Suppressor macrophage (primary cell): ENCODE results near the gene FBP2.

Source experiments
- DNase-seq, 4 experiments: peaks; one replicate each; pipeline ENCODE4 v3.0.0-alpha.2; 2020 to 2022
- total RNA-seq, 17 experiments: gene quantifications; one replicate each; lab custom pipeline; 2026; ENCODE audit warnings: mixed read lengths in 6 of 17, inconsistent platforms in 3 of 17; lab: John Stamatoyannopoulos, UW

FBP2 gene
- 0 to 0.99 (median 0) reads per million in 17 experiments for total RNA-seq

DNA sequence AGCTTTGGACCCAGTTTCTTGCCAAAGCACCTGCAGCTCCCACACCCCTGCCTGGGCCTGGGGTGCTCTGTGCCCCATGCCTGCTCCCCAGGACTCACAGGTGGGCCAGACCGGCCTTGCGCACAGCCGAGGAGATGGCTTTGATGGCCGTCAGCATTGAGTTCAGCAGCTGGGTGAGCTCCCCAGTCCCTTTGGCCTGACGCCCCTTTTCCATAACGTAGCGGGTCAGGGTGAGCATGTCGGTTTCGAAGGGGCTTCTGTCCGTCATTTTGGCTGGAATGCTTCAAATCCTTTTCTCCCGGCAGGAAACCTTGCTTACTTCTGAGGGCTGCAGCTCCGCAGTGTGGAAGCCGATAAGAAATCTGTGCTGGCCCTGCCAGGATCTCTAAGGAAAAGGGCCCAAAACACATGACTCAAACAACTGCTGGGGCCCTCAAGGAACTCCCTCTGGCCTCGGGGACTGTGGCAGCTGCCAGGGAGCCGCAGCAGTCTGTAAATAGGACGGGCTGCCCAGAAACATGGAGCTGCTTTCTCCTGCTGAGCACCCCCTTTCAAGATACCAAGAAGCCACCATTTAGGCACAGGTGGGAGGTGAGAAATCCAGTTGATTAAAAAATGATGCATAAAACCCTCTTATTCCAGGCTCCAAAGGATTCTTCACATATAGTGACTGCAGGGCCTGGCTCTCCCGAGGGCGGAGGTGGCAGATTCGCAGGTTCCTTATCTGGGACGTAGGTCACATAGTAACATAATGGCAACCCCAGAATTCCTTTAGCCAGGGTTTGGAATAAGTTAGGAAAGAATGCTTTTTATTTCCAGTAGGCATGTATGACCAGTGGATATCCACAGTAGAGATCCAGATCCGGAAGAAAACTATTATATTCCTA is at the start of gene FBP2:
FBP2 (minus strand) TSS at position 366 of the 887 bp plus-strand sequence; CDS start at position 268, 98 bp downstream.
- DNase-seq, result no peak

GRCh38 chr9:94643176-94643575 is 49.6 kb upstream of the FBP2 start:
- DNase-seq, result peak; percentile 87 to 95 (median 92)

DNA sequence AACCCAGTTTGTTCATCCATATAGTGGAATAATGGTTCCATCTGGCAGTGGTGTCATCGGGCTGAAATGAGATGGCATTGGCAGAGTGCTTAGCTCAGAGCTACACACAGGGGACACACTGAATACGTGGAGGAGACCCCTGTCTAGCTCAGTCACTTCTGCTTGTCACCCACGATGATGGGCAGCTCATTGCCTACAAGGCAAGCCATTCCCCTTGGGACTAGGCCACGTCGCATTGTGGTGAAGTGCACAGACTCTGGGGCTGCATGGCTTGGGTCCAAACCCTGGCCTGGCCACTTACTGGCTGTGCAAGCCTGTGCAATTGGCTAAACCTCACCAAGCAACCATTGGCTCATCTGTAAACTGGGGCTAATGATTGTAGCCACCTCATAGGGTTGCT is 48.9 kb upstream of the FBP2 start:
- DNase-seq, result peak in 1 of 4 experiments; percentile 32

DNA sequence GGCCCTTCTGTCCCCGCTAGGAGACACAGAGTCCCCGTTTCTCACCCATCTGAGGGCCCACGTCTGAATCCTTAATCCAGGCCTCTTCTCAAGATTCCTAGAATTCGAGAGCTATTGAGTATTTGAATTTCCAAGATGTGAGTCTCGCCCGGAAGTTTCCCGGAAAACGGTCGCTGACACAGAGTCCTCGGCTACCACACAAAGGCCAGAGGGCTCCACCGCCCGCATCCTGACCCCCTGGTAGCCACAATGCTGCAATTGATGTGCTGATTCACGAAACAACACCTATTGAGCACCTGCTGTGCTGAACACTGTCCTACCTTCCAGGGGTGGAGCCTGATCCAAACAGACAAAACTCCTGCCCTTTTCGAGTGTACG is 46.4 kb upstream of the FBP2 start:
- DNase-seq, result no peak

- peak; percentile 87 to 96 (median 96) for DNase-seq
Measured at GRCh38 chr9:94639061-94639998, 45.7 kb upstream of the FBP2 start, which contains the start of gene FBP1. TSS of gene FBP1 (minus strand) at chr9:94639518. CDS start at chr9:94639310, 208 bp downstream.

- DNase-seq, result peak in 3 of 4 experiments; percentile 45 to 52 (median 52)
Measured at GRCh38 chr9:94638335-94639060, 44.9 kb upstream of the FBP2 start.

GRCh38 chr9:94632737-94633136 is 39.1 kb upstream of the FBP2 start:
- no peak for DNase-seq

GRCh38 chr9:94631599-94631998 is 38.0 kb upstream of the FBP2 start:
- DNase-seq, result no peak

DNA sequence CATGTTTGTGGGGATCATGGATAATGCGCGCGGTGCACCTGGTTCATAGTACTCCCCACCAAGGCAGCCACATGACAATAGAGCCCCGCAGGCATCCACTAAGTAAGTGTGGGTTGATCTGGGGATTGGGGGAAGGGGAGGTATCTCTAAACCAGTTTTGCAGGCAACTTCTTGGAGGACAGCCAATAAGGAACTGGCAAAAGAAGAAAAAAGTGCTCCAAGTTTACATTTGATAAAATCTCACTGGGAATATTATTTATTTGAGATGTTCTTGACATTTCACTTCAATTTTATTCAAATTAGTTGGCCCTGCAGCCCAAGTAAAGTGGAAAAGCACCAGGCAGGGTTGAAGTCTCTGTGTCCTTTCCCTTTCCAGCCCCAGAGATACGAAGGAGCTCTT is 37.2 kb upstream of the FBP2 start:
- peak in 1 of 4 experiments; percentile 29 for DNase-seq

- DNase-seq, result no peak
Measured at GRCh38 chr9:94630281-94630680, 36.7 kb upstream of the FBP2 start.

- DNase-seq, result no peak
Measured at GRCh38 chr9:94627287-94627686, 33.7 kb upstream of the FBP2 start.

GRCh38 chr9:94625835-94626234 is 32.2 kb upstream of the FBP2 start:
- DNase-seq, result no peak

DNA sequence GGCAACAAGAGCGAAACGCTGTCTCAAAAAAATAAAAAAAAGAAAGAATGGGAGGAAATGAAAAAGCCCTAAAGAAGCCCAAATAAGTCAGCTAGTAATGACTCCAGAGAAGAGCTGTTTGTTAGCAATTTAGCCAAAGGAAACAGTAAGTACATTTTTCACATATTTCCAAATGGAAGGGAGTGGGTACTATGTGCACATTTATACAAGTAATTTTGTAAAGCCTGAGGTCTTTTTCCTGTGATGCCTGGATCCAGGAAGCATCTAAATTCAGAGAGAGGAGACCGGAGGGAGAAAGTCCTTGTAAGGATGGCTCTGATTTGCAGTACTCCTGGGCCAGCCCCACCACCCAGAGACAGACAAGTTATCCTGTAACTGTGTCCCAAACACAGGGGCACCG is 31.0 kb upstream of the FBP2 start:
- DNase-seq, result no peak

GRCh38 chr9:94623253-94623652 is 29.6 kb upstream of the FBP2 start:
- DNase-seq, result peak; percentile 58 to 74 (median 66)

- DNase-seq, result no peak
Measured at GRCh38 chr9:94622087-94622800, 28.6 kb upstream of the FBP2 start.

DNA sequence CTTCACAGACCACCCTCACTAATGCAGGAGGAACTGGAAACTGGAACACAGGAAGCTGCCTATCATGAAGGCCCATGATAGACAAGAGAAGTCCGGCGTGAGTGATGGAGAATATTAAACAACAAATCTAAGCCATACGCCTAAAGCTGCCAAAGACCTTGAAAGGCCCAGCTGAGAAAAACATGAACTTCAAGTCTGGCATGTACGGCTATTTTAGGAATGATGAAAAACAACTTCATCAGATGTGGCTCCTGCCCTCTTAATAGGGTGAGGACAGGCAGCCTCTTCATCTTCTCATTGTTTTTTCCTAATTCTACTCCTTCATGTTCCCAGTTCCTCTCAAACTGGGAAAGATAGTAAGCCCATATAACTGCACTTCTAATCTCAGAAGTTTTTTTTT is 25.4 kb upstream of the FBP2 start:
- DNase-seq, result no peak

GRCh38 chr9:94613003-94613402 is 19.4 kb upstream of the FBP2 start:
- no peak for DNase-seq

GRCh38 chr9:94612071-94612470 is 18.4 kb upstream of the FBP2 start:
- no peak for DNase-seq

- DNase-seq, result no peak
Measured at GRCh38 chr9:94611638-94612068, 18.0 kb upstream of the FBP2 start.

- no peak for DNase-seq
Measured at GRCh38 chr9:94610181-94610606, 16.6 kb upstream of the FBP2 start.

GRCh38 chr9:94607423-94607691 is 13.7 kb upstream of the FBP2 start:
- no peak for DNase-seq
